Activated naive CD4-positive, alpha-beta T cell treated with anti-CD3 and anti-CD28 coated beads, Interleukin-2, amount 10 ng/mL, durations not matched to agents 7 days and 5 days (primary cell): ENCODE measurements around the gene SHB.

Source experiments
- CTCF ChIA-PET: fragments of 350-600 bp; sonication (Branson Sonifier 250); formaldehyde crosslinking; loops from one replicate; lab custom pipeline; 2021; ENCODE audit warnings: antibody characterized with exemption; lab: Charles Lee
- DNase-seq: peaks from one replicate; pipeline ENCODE4 v3.0.0-alpha.2; 2020
- H3K27ac Mint-ChIP-seq: one replicate; pipeline ENCODE4 v1.8.0; 2021; ENCODE audit warnings: mild to moderate bottlenecking, moderate library complexity, mixed read lengths
- H3K27me3 Mint-ChIP-seq: one replicate; pipeline ENCODE4 v1.8.0; 2021; ENCODE audit warnings: mild to moderate bottlenecking, mixed read lengths
- H3K36me3 Mint-ChIP-seq: one replicate; pipeline ENCODE4 v1.8.0; 2021; ENCODE audit warnings: mixed read lengths
- H3K4me1 Mint-ChIP-seq: one replicate; pipeline ENCODE4 v1.8.0; 2021; ENCODE audit warnings: mixed read lengths
- H3K4me3 Mint-ChIP-seq: one replicate; pipeline ENCODE4 v1.8.0; 2021; ENCODE audit warnings: mild to moderate bottlenecking, moderate library complexity, mixed read lengths
- H3K9me3 Mint-ChIP-seq: one replicate; pipeline ENCODE4 v1.8.0; 2021; ENCODE audit warnings: mixed read lengths

The SHB gene

DNA sequence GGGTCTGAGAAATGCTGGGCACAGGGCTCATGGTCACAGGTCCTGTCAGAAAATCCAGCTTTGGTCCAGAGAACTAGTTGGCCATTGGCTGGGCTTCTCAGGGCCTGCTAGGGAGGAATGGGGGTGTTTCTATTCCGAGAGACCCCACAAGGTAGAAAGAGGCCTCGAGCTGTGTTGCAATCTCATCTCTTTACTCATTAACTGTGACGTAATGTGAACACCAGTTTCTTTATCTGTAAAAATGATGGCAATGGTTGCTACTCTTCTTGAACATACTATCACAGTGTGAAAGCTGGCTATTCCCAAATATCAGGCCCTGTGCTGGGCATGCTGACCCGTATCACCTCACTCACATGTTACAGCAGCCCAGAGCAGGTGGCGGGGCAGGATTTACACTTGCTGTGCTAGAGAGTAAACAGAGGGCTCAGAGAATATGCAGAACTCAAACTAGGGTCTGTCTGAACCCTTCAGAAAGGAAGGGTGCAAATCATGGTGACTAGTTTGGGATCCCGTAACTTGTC is 129.4 kb downstream of the SHB start:
- no peaks in the 10 kb centered on the region for H3K27me3 Mint-ChIP-seq
- no peaks in the 10 kb centered on the region for H3K36me3 Mint-ChIP-seq
- H3K27ac Mint-ChIP-seq = no peak overlapping the region
- H3K4me3 Mint-ChIP-seq = no peak overlapping the region
- CTCF ChIA-PET = interaction anchor here (0.7 kb wide), 1 partner anchor 16 kb away, joined by 3 read pairs; no protein-coding TSS in a partner anchor
- H3K4me1 Mint-ChIP-seq = no peaks in the 10 kb centered on the region
- DNase-seq = no peak
- no peaks in the 10 kb centered on the region for H3K9me3 Mint-ChIP-seq

DNA sequence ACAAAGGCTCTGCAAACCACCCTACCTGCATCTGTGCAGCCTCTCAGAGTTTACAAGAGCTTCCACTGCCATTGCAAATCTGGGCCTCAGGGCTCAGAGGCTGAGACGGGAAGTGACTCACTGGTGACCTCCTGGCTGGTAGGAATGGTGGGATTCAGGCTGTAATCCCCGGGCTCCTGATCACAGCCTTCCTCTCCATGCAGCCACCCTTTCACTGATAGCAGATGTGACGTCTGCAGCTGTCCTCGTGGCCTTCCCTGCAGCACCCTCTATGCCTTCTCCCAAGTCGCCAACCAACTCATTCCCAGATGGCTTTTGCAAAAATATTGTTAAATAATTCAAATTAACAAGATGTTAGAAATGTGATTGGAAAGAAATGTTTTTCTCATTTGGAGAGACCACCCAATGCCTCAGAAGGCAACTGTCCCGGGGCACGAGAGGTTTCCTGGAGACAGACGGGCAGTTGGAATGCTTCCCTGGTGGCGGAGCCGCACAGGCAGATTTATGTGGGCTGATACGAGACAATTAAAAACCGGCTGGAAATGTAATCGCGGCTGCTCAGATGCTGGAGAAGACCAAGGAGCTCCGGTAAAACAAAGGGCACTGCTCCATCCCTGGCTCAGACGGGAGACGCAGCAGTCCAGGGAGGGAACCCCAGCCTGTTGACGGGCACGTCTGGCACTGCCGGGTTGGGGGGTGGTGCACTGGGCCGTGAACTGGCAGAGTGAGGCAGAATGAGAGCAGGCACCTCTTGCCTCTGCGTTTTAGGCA is 130.7 kb downstream of the SHB start:
- H3K4me1 Mint-ChIP-seq = no peaks in the 10 kb centered on the region
- no peaks in the 10 kb centered on the region for H3K36me3 Mint-ChIP-seq
- CTCF ChIA-PET = interaction anchor here (0.9 kb wide), 1 partner anchor 13 kb away, joined by 3 read pairs; no protein-coding TSS in a partner anchor
- no peak overlapping the region for H3K27ac Mint-ChIP-seq
- H3K4me3 Mint-ChIP-seq = no peak overlapping the region
- no peak for DNase-seq
- no peaks in the 10 kb centered on the region for H3K9me3 Mint-ChIP-seq
- H3K27me3 Mint-ChIP-seq = no peaks in the 10 kb centered on the region

DNA sequence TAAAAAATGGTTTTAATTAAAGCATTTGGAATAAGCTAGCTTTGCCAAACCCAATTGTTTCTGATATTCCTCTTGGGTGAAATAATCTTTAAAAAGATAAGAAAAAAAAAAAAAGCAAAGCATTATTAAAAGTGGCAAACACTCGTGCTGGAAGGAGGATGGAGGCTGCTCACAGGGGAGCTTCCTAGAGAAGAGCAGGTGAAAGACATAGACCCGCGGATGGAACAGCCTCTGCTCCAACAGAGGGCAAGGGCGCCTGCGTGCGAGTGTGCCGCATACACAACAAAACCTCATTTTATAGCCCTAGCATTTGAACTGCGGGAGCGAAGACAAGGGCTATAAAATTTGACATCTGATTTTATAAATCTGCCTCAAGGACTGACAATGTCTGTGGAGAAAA is 131.7 kb downstream of the SHB start:
- H3K9me3 Mint-ChIP-seq = no peaks in the 10 kb centered on the region
- H3K27ac Mint-ChIP-seq = no peak overlapping the region
- DNase-seq = no peak
- no peak overlapping the region for H3K4me3 Mint-ChIP-seq
- CTCF ChIA-PET = interaction anchor here (0.9 kb wide), 1 partner anchor 14 kb away, joined by 3 read pairs; no protein-coding TSS in a partner anchor
- H3K4me1 Mint-ChIP-seq = no peaks in the 10 kb centered on the region
- no peaks in the 10 kb centered on the region for H3K36me3 Mint-ChIP-seq
- H3K27me3 Mint-ChIP-seq = no peaks in the 10 kb centered on the region

DNA sequence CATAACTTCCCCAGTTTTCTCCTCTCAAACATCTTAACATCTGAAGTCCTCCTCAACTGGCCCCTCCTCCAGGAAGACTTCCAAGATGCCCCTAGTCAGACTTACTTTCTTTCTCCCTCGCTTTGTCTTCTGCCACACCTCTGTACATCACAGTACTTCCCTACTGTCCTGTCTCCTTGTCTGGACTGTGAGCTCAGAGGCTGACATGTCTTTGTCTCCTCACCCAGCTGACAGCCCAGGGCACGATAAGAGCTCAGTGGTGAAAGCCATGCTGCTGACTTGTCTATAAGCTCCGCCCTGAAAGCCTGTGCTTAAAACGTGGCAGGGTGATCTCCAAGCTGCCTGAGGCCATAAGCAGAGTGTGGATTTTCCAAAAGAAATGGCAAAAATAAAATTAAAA is 132.1 kb downstream of the SHB start:
- Mint-ChIP-seq H3K36me3 (no peaks in the 10 kb centered on the region), H3K4me3 (no peak overlapping the region), H3K27me3 (no peaks in the 10 kb centered on the region), H3K27ac (no peak overlapping the region), H3K4me1 (no peaks in the 10 kb centered on the region), H3K9me3 (no peaks in the 10 kb centered on the region)
- DNase-seq = no peak
- CTCF ChIA-PET = interaction anchor here (0.9 kb wide), 1 partner anchor 15 kb away, joined by 3 read pairs; no protein-coding TSS in a partner anchor

DNA sequence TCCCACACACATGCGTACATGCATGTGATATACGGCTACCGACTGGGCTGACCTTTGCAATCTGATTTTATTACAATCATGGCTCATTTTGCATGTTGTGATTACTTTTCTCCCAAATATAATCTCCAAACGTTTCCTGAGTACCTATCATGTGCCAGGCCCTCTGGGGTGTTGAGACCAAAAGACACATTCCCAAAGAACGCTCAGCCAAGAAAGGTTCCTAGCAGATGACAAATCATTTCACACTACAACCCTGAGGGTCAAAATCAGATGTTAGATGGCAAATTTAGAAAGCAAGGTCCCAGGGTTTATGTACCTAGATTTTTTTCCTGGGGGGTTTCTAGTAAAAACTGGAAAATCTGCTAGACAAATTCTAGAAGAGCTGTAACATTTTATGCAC is 132.7 kb downstream of the SHB start:
- H3K27me3 Mint-ChIP-seq = no peaks in the 10 kb centered on the region
- H3K4me1 Mint-ChIP-seq = no peaks in the 10 kb centered on the region
- no peaks in the 10 kb centered on the region for H3K9me3 Mint-ChIP-seq
- DNase-seq = no peak
- no peaks in the 10 kb centered on the region for H3K36me3 Mint-ChIP-seq
- H3K4me3 Mint-ChIP-seq = no peak overlapping the region
- H3K27ac Mint-ChIP-seq = no peak overlapping the region
- CTCF ChIA-PET = no interaction called here

DNA sequence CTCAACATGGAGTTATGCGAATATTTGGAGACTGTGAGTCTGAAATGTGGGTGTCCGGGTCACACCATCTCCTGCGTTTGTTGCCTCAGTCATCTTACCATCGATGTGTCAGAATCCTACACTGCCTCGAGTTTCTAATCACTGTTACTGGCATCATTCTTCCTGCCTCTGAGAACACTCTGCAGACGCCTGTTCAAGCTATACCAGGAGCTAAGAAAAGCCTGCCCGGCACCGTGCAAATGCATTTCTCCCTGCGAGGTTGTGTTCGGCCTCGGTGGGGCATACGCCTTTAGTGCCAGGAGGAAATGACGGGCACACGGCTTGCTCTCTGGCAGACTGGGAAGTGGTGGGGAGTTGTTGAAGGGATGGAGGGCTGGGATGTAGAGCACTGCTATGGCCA is 133.9 kb downstream of the SHB start:
- no peak overlapping the region for H3K4me3 Mint-ChIP-seq
- no peaks in the 10 kb centered on the region for H3K36me3 Mint-ChIP-seq
- H3K9me3 Mint-ChIP-seq = no peaks in the 10 kb centered on the region
- CTCF ChIA-PET = no interaction called here
- no peaks in the 10 kb centered on the region for H3K27me3 Mint-ChIP-seq
- no peak overlapping the region for H3K27ac Mint-ChIP-seq
- no peak for DNase-seq
- H3K4me1 Mint-ChIP-seq = no peaks in the 10 kb centered on the region

DNA sequence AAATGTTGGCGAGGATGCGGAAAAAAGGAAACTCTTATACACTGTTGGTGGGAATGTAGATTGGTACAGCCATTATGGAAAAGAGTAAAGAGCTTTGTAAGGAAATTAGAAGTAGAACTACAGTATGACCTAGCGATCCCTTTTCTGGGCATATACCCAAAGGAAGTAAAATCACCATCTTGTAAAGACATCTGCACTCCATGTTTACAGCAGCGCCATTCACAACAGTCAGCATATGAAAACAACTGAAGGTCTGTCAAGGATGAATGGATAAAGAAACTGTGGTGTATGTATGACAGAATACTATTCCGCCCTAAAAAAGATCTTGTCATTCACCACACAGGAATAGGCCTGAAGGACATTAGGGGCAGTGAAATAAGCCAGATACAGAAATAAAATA is 137.4 kb downstream of the SHB start:
- DNase-seq = no peak
- H3K36me3 Mint-ChIP-seq = no peaks in the 10 kb centered on the region
- CTCF ChIA-PET = no interaction called here
- H3K27ac Mint-ChIP-seq = no peak overlapping the region
- peaks cover 3% of the 10 kb centered on the region for H3K27me3 Mint-ChIP-seq
- H3K4me1 Mint-ChIP-seq = peaks cover 7% of the 10 kb centered on the region
- H3K4me3 Mint-ChIP-seq = no peak overlapping the region
- no peaks in the 10 kb centered on the region for H3K9me3 Mint-ChIP-seq

DNA sequence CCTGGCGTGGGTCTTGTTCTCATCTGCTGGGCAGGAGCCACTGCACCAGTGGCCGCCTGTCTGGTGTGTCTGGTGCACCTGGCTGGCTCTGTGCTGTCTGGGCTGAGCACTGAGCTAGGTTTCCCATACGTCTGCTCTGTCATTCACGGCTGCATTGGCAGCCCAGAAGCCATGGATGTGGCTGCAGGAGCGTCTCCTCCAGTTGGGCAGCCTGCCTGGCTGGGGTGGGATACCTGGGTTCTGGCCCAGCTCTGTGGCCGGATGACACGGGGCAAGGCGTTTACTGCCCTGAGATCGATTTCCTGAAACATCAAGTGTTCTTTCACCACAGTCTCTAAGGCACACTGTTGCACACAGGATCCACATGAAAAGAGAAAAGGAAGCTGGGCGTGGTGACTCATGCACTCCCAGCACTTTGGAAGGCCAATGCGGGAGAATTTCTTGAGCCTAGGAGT is 139.6 kb downstream of the SHB start:
- H3K27ac Mint-ChIP-seq = no peak overlapping the region
- CTCF ChIA-PET = interaction anchor here (1.2 kb wide), 1 partner anchor 16 kb away, joined by 5 read pairs; no protein-coding TSS in a partner anchor
- no peaks in the 10 kb centered on the region for H3K9me3 Mint-ChIP-seq
- peaks cover 3% of the 10 kb centered on the region for H3K27me3 Mint-ChIP-seq
- H3K36me3 Mint-ChIP-seq = no peaks in the 10 kb centered on the region
- no peak overlapping the region for H3K4me3 Mint-ChIP-seq
- DNase-seq = no peak
- peaks cover 7% of the 10 kb centered on the region for H3K4me1 Mint-ChIP-seq

DNA sequence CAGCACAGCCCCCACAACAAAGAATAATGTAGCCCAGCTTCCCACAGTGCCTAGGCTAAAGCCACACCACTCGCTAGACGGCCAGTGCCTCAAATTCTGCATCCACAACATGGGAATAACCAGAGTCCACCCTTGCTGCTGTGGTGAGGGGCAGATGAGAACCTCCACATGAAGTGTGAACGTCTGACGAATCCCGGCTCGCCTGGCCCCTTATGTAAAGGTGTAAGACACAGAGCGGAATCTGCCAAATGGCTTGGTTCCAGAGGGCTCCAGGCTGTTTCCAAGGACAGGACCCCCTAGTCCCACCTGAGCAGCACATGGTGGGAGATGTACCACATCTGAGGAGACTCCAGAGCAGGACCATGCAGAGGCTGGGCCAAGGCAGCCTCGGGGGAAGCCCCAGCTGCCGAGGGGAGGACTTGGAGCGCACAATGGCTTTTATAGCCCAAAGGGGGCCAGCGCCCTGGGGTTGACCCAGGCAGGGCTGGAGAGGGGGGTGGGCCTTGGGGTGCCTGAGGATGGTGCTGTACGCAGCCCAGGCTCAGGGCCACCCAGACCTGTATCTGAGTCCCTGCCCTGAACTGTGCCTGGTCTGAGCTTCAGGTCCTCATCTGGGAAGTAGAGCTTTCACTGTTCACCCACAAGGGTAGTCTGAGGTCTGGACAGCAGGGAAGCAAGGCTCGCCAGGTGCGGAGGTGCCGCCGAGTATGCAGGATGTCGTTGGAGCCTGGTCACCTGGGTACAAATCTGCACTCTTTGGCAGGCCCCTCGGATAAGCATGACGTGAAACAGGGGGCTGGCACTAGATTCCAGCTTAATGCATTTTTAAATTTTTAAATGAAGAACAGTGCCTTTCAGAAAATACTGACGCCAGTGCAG is 140.2 kb downstream of the SHB start:
- H3K4me3 Mint-ChIP-seq = no peak overlapping the region
- no peak overlapping the region for H3K27ac Mint-ChIP-seq
- H3K27me3 Mint-ChIP-seq = peaks cover 3% of the 10 kb centered on the region
- no peak for DNase-seq
- CTCF ChIA-PET = interaction anchor here (0.9 to 1.2 kb wide), 2 partner anchors 15 to 16 kb away, joined by 3 to 5 read pairs; no protein-coding TSS in a partner anchor
- H3K9me3 Mint-ChIP-seq = no peaks in the 10 kb centered on the region
- H3K36me3 Mint-ChIP-seq = no peaks in the 10 kb centered on the region
- H3K4me1 Mint-ChIP-seq = peaks cover 7% of the 10 kb centered on the region

DNA sequence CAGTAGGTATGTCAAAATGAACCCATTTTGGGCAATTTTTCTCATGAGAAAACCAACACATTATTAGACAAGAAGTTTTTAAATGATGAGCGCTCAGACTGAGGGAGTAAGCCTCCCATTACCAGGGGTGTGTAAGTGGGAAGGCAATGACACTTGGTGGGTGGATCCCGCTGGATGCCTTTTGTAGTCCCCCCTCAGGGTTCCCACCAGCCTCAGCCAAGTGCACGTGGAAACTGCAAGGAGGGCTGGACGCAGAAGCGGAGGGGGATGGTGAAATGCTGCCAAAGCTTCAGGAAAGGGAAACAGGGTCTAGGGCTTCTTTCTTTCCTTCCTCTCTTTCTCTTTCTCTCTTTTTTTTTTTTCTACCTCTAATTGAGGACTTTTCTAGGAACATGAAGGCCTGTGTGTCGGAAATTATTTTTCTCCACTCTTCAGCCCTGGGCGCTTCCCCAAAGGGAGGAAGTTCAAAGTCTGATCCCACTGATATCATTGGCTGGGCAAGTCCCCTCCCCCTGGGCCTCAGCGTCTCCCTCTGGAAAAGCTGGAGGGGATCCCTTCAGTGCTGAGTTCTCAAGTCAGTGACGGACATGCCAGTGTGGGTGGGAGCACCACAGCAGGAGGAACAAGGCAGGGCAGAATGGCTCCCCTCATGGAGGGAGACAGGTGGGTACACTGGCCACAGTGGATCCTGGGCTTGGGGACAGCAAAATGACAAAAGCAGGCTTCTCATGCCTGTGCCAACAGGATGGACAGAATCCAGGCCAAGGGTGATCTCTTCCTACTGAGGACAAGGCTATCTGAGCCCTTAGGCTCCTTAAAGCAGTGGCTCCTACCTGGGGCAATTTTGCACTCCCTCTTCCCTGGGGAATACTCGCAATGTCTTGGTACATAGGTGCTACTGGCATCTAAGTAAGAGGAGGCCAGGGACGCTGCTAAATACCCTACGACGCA is 141.2 kb downstream of the SHB start:
- H3K4me1 Mint-ChIP-seq = peaks cover 7% of the 10 kb centered on the region
- H3K27me3 Mint-ChIP-seq = peaks cover 3% of the 10 kb centered on the region
- no peak overlapping the region for H3K27ac Mint-ChIP-seq
- no peak overlapping the region for H3K4me3 Mint-ChIP-seq
- H3K36me3 Mint-ChIP-seq = no peaks in the 10 kb centered on the region
- CTCF ChIA-PET = interaction anchor here (0.6 to 1.2 kb wide), 3 partner anchors 15 to 233 kb away, joined by 3 to 5 read pairs (median 3); no protein-coding TSS in a partner anchor
- H3K9me3 Mint-ChIP-seq = no peaks in the 10 kb centered on the region
- DNase-seq = no peak

DNA sequence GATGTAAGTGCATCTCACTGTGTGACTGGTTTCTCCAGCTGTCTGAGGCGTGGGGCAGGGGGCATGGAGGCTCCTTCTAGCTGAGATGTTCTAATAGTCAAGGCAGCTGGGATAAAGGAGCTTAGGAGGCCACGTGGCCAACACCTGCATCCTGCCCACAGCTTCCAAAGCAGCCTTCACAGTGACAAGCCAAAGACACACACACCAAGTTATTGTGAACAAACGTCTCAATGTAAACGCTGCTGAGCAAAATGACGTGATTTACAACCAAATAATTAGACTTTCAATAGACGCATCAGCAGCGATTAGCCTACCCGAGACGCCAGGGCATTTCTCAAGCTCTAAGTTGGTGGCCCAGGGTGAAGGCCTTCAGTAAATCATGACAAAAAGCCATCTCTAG is 141.9 kb downstream of the SHB start:
- peaks cover 3% of the 10 kb centered on the region for H3K27me3 Mint-ChIP-seq
- H3K9me3 Mint-ChIP-seq = no peaks in the 10 kb centered on the region
- peaks cover 7% of the 10 kb centered on the region for H3K4me1 Mint-ChIP-seq
- no peaks in the 10 kb centered on the region for H3K36me3 Mint-ChIP-seq
- DNase-seq = no peak
- no peak overlapping the region for H3K27ac Mint-ChIP-seq
- CTCF ChIA-PET = interaction anchor here (1.2 kb wide), 1 partner anchor 234 kb away, joined by 5 read pairs; no protein-coding TSS in a partner anchor
- H3K4me3 Mint-ChIP-seq = no peak overlapping the region

DNA sequence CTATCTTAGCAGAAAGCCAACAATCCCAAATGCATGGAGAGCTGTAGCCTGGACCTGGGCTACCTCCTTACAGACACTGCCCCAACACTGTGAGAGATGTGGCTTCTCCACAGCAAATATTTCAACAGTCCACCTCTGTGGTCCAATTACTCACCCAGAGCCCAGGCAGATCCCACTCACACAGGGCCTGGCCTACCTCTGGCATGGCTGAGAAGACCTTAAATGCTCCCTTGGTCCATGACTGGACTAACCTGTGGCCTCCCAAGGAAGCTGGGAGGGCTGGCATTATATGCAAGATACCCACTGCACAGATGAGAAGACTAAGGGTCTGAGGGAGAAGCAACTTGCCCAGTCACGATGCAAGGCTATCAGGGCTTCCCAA is 142.3 kb downstream of the SHB start:
- Mint-ChIP-seq H3K4me3 (no peak overlapping the region), H3K9me3 (no peaks in the 10 kb centered on the region), H3K27me3 (peaks cover 3% of the 10 kb centered on the region), H3K36me3 (no peaks in the 10 kb centered on the region), H3K27ac (no peak overlapping the region), H3K4me1 (peaks cover 7% of the 10 kb centered on the region)
- CTCF ChIA-PET = interaction anchor here (1.2 kb wide), 1 partner anchor 234 kb away, joined by 5 read pairs; no protein-coding TSS in a partner anchor
- no peak for DNase-seq
